Measurements from ENCODE around the gene DYNLT4. TPM values are rescaled to one million over a fixed set of nuclear protein-coding genes. Genes with fewer than 3 reads are reported as not detected.
A peak's percentile ranks its signal among the peaks of the same experiment; 100 is the strongest.

The DYNLT4 gene
- total and polyA plus RNA-seq, 2 of the 13 experiments (the other 11 are each of a cell fraction or from before 2014, with no cell fraction given): 0.77 TPM; not detected in 1

DNA sequence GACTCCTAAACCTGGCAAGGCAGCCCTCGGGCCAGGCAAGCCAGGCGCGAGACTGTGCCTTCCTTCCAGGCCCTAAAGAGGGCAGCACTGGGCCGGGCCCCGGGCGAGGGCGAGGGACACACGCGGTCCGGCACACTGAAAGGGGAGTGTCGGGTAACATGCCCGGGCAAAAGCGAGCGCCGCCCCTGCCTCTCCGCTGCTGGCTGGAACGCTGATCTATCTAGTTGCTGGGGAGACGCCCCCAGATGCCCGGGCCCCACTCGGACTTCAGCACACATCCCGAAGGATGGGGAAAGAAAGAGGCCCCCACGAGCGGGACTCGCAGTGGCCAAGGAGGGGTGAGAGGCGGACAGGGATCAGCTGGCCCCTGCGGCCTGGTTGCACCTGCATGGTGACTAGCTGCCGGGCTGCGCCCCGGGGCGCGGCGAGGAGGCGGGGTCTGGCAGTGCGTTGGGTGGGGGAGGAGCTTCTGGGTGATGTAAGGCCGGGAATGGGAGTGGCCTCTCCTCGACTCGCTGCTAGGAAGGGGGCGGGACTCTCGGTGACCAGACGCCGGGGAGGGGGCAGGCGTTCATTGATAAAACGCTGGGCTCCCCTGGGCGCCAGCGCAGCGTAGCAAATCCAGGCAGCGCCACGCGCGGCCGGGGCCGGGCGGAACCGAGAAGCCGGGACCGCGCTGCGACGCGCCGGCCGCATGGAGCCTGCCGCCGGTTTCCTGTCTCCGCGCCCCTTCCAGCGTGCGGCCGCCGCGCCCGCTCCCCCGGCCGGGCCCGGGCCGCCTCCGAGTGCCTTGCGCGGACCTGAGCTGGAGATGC, 7.2 kb downstream of the DYNLT4 start, which contains the start of gene PLK3 (continued):
- TF ChIP-seq, protein P1, sequence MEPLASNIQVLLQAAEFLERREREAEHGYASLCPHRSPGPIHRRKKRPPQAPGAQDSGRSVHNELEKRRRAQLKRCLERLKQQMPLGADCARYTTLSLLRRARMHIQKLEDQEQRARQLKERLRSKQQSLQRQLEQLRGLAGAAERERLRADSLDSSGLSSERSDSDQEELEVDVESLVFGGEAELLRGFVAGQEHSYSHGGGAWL (CRISPR knock-in tag; IDR thresholded peaks at IDR 0.05): peak; percentile 86
- TF ChIP-seq ZNF20 (CRISPR knock-in tag; IDR thresholded peaks at IDR 0.05): no peak
- TF ChIP-seq ZNF124 (CRISPR knock-in tag; IDR thresholded peaks at IDR 0.05): no peak
- TF ChIP-seq NPAS2 (CRISPR knock-in tag; IDR thresholded peaks at IDR 0.05; ENCODE audit: borderline replicate concordance): no peak
- TF ChIP-seq, protein P2, sequence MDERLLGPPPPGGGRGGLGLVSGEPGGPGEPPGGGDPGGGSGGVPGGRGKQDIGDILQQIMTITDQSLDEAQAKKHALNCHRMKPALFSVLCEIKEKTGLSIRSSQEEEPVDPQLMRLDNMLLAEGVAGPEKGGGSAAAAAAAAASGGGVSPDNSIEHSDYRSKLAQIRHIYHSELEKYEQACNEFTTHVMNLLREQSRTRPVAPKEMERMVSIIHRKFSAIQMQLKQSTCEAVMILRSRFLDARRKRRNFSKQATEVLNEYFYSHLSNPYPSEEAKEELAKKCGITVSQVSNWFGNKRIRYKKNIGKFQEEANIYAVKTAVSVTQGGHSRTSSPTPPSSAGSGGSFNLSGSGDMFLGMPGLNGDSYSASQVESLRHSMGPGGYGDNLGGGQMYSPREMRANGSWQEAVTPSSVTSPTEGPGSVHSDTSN (CRISPR knock-in tag; IDR thresholded peaks at IDR 0.05): no peak
- no peak for TF ChIP-seq NR1H2 (CRISPR knock-in tag; IDR thresholded peaks at IDR 0.05; ENCODE audit: borderline replicate concordance, low read depth)
- TF ChIP-seq, protein P3, sequence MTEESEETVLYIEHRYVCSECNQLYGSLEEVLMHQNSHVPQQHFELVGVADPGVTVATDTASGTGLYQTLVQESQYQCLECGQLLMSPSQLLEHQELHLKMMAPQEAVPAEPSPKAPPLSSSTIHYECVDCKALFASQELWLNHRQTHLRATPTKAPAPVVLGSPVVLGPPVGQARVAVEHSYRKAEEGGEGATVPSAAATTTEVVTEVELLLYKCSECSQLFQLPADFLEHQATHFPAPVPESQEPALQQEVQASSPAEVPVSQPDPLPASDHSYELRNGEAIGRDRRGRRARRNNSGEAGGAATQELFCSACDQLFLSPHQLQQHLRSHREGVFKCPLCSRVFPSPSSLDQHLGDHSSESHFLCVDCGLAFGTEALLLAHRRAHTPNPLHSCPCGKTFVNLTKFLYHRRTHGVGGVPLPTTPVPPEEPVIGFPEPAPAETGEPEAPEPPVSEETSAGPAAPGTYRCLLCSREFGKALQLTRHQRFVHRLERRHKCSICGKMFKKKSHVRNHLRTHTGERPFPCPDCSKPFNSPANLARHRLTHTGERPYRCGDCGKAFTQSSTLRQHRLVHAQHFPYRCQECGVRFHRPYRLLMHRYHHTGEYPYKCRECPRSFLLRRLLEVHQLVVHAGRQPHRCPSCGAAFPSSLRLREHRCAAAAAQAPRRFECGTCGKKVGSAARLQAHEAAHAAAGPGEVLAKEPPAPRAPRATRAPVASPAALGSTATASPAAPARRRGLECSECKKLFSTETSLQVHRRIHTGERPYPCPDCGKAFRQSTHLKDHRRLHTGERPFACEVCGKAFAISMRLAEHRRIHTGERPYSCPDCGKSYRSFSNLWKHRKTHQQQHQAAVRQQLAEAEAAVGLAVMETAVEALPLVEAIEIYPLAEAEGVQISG (CRISPR knock-in tag; IDR thresholded peaks at IDR 0.05): peak; percentile 72
- TF ChIP-seq, protein P4, sequence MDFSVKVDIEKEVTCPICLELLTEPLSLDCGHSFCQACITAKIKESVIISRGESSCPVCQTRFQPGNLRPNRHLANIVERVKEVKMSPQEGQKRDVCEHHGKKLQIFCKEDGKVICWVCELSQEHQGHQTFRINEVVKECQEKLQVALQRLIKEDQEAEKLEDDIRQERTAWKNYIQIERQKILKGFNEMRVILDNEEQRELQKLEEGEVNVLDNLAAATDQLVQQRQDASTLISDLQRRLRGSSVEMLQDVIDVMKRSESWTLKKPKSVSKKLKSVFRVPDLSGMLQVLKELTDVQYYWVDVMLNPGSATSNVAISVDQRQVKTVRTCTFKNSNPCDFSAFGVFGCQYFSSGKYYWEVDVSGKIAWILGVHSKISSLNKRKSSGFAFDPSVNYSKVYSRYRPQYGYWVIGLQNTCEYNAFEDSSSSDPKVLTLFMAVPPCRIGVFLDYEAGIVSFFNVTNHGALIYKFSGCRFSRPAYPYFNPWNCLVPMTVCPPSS (IDR thresholded peaks at IDR 0.05): no peak
- TF ChIP-seq, protein P5, sequence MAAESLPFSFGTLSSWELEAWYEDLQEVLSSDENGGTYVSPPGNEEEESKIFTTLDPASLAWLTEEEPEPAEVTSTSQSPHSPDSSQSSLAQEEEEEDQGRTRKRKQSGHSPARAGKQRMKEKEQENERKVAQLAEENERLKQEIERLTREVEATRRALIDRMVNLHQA (CRISPR knock-in tag; IDR thresholded peaks at IDR 0.05): no peak
- TF ChIP-seq, protein P6, sequence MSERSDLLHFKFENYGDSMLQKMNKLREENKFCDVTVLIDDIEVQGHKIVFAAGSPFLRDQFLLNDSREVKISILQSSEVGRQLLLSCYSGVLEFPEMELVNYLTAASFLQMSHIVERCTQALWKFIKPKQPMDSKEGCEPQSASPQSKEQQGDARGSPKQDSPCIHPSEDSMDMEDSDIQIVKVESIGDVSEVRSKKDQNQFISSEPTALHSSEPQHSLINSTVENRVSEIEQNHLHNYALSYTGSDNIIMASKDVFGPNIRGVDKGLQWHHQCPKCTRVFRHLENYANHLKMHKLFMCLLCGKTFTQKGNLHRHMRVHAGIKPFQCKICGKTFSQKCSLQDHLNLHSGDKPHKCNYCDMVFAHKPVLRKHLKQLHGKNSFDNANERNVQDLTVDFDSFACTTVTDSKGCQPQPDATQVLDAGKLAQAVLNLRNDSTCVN (CRISPR knock-in tag; IDR thresholded peaks at IDR 0.05; ENCODE audit: borderline replicate concordance): peak; percentile 82; the same call in 1 of the 2 replicates
- no peak for TF ChIP-seq ZNF703 (CRISPR knock-in tag; IDR thresholded peaks at IDR 0.05; ENCODE audit: borderline replicate concordance)
- peak; percentile 98 for TF ChIP-seq MYC (CRISPR knock-in tag; IDR thresholded peaks at IDR 0.05; ENCODE audit: borderline replicate concordance)
- TF ChIP-seq, protein P7, sequence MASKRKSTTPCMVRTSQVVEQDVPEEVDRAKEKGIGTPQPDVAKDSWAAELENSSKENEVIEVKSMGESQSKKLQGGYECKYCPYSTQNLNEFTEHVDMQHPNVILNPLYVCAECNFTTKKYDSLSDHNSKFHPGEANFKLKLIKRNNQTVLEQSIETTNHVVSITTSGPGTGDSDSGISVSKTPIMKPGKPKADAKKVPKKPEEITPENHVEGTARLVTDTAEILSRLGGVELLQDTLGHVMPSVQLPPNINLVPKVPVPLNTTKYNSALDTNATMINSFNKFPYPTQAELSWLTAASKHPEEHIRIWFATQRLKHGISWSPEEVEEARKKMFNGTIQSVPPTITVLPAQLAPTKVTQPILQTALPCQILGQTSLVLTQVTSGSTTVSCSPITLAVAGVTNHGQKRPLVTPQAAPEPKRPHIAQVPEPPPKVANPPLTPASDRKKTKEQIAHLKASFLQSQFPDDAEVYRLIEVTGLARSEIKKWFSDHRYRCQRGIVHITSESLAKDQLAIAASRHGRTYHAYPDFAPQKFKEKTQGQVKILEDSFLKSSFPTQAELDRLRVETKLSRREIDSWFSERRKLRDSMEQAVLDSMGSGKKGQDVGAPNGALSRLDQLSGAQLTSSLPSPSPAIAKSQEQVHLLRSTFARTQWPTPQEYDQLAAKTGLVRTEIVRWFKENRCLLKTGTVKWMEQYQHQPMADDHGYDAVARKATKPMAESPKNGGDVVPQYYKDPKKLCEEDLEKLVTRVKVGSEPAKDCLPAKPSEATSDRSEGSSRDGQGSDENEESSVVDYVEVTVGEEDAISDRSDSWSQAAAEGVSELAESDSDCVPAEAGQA (IDR thresholded peaks at IDR 0.05; ENCODE audit: low read depth): 0 out of 2 replicates have a peak, but pooled peaks have one; percentile 19
- TF ChIP-seq, protein P7 (CRISPR knock-in tag; IDR thresholded peaks at IDR 0.05; ENCODE audit: borderline replicate concordance): no peak
- peak; percentile 90 for TF ChIP-seq ZNF343 (CRISPR knock-in tag; IDR thresholded peaks at IDR 0.05)
